Stimulated activated CD8-positive, alpha-beta memory T cell treated with anti-CD3 and anti-CD28 coated beads, Interleukin-12 subunit alpha, Interleukin-12 subunit beta, amount 100 ng/mL, for 4 hours (primary cell): Measurements from ENCODE around the gene PRRT3.
"Not testable (repeated sequence)": the region's sequence is repeated elsewhere in the genome, so short reads cannot be mapped to it uniquely, and the experiment has no call there.

Experiments
- DNase-seq: peaks from one replicate; pipeline ENCODE4 v3.0.0-alpha.2; 2020; ENCODE audit warnings: low read depth

The PRRT3 gene

DNA sequence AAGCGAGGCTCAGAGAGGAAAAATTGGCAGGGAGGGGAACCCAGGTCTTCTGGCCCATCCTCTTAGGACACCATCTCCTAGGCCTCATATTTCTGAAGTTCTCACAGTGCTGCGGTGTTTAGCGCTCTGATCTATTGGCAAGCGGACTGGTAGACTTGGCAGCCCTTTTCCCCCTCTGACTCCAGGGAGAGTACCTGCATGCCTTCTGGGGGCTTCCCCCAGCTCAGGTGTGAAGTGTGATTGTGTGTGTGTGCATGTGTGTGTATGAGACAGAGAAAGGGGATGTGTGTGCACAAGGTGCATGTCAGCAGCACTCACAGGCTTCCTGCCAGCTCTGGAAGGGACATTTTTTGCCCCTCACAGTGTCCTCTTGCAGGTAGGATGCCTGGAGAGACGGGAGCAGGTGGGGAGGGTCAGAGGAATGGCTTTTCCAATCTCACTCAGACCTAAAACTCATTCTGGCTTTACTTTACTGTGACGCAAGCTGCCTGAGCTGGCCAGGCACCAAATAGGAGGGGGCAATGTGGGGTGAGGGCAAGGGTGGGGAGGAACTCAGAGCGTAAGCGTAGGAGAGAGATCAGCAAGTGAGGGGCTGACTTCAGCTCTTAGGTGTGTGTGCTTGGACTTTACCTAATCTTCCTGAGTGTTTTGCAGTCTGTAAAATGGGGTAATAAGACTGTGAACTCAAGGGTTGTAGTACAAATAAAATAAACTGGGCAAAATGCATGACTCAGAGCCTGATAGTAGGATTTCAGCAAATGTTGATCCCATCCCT, 53.6 kb downstream of the PRRT3 start:
- no peak for DNase-seq

DNA sequence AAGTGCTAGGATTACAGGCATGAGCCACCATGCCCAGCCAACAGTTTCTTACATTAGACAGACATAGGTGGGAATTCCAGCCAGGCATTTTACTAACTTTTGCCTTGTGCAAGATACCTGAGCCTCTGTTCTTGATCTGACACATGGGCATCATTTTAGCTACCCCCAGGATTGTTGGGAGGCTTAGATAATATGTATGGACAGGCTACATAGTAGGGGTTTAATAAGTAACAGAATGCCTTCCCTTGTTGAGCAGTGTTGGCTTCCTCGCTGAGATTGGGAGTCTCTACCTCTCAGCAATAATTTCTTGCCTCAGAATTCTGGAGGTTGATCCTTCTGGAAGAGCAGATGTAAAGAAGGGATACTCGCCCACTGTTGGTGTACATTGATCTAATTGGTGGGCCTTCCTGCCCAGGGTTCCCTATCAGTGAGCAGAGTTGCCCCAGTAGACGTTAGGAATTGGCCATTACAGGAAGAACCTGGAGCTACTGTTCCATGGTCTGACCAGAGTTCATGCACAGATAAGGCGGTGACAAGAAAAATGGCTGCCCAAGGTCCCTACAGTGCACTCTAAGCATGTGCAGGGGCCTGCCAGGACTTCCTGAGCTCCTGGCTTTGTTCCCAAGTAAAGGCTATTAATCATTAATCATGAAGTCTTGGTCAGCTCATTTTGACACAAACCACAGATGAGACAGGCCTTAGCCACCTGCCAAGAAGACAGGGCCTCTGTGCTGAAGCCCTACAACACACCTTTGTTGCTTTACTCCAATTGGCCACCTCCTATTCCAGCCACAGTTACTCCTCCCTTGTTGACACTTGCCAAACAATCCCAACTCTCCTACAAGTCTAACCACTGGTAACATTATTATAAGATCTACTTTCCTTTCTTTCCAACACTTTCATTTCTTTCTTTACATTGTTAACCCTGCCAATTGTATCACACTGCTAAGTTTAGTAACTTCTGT, 54.5 kb downstream of the PRRT3 start:
- DNase-seq: no peak

GRCh38 chr3:9896755-9897407, 55.3 kb downstream of the PRRT3 start:
- not testable (repeated sequence) for DNase-seq

DNA sequence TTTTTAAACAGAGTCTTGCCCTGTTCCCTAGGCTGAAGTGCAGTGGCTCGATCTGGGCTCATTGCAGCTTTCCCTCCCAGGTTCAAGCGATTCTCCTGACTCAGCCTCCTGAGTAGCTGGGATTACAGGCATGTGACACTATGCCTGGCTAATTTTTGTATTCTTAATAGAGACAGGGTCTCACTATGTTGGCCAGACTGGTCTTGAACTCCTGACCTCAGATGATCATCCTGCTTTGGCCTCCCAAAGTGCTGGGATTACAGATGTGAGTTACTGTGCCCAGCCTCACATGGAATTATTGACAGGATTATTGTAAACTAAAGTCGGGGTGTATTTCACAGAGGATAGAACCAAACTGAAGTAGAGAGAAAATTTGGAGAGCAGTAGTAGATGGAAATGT, 56.5 kb downstream of the PRRT3 start:
- DNase-seq: not testable (repeated sequence)
